H1 (cell line): ENCODE results near the gene ZBTB20.

ENCODE experiments used
- CHD1 ChIP-seq: IDR thresholded peaks from 2 replicates; pipeline ENCODE4 v1.6.1; 2012; ENCODE audit warnings: low read depth, low read length, improper control_type of control experiment
- CTCF ChIP-seq, 3 experiments: IDR thresholded peaks; 1 replicate in 2 of 3; 2 replicates in 1 of 3; pipeline versions ENCODE4 v1.5.1 to v1.6.1; 2011; ENCODE audit warnings: low read length in 3 of 3, mild to moderate bottlenecking in 3 of 3, inconsistent platforms in 2 of 3, low read depth in 1 of 3, moderate library complexity in 1 of 3; ENCODE audit not compliant: insufficient read depth in 1 of 3; ENCODE audit errors: control extremely low read depth in 1 of 3
- EZH2 ChIP-seq: fragments of 200-600 bp; sonication (generic); IDR thresholded peaks from 2 replicates; pipeline ENCODE4 v1.7.1; 2012; ENCODE audit warnings: low read depth, mild to moderate bottlenecking, moderate library complexity, low read length, inconsistent platforms; ENCODE audit not compliant: severe bottlenecking
- NRF1 ChIP-seq: IDR thresholded peaks from 2 replicates; pipeline ENCODE4 v1.6.1; 2011; ENCODE audit warnings: mild to moderate bottlenecking, low read depth, low read length, improper control_type of control experiment
- POLR2A ChIP-seq, 2 experiments: IDR thresholded peaks; 1 replicate in 1 of 2; 2 replicates in 1 of 2; pipeline ENCODE4 v1.6.1; 2011; ENCODE audit warnings: low read depth in 2 of 2, low read length in 2 of 2, mild to moderate bottlenecking in 2 of 2; ENCODE audit errors: control extremely low read depth in 1 of 2
- POU5F1 ChIP-seq: IDR thresholded peaks from 2 replicates; pipeline ENCODE4 v1.6.1; 2011; ENCODE audit warnings: low read depth, mild to moderate bottlenecking, low read length, moderate library complexity
- SIN3A ChIP-seq, 2 experiments: IDR thresholded peaks in 1 of 2; conservative IDR thresholded peaks in 1 of 2; 2 replicates each; pipeline ENCODE4 v1.6.1; 2011 to 2012; ENCODE audit warnings: low read length in 2 of 2, improper control_type of control experiment in 1 of 2, low read depth in 1 of 2, mild to moderate bottlenecking in 1 of 2
- USF2 ChIP-seq: IDR thresholded peaks from 2 replicates; pipeline ENCODE4 v1.6.1; 2011; ENCODE audit warnings: low read length, improper control_type of control experiment
- YY1 ChIP-seq: IDR thresholded peaks from 2 replicates; pipeline ENCODE4 v1.6.1; 2011; ENCODE audit warnings: low read depth, mild to moderate bottlenecking, low read length
- ZNF274 ChIP-seq: IDR thresholded peaks from 2 replicates; pipeline ENCODE4 v1.7.0; 2012; ENCODE audit warnings: low read length, borderline replicate concordance; ENCODE audit errors: extremely low read depth

DNA sequence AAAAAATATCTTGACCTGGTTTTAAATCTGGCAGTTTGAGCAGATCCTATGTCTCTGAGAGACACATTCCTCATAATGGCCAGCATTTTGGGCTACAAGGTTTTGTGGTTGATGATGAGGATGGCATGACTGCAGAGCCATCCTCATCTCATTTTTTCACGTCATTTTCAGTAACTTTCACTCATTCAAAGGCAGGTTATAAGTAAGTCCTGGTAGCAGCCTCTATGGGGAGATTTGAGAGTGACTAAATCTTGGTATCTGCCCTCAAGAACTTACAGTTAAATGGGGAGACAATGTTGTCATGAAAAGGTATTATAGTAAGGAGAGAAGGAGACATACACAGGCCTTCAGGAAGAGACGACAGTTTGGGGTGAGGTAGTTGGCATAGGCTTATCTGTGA, 838.7 kb downstream of the ZBTB20 start:
- TF ChIP-seq POLR2A (IDR thresholded peaks at IDR 0.05; ENCODE audit: control extremely low read depth in 1 of 2, low read depth in 2 of 2, low read length in 2 of 2) (no peak), NRF1 (no peak), CTCF (IDR thresholded peaks at IDR 0.05; ENCODE audit: control extremely low read depth in 1 of 3, insufficient read depth in 1 of 3, low read depth in 1 of 3, low read length in 3 of 3) (no peak), SIN3A (conservative IDR thresholded peaks at IDR 0.05 in 1 of 2, IDR thresholded peaks at IDR 0.05 in 1 of 2; ENCODE audit: low read depth in 1 of 2, low read length in 2 of 2) (no peak), YY1 (no peak), ZNF274 (no peak), EZH2 (no peak), USF2 (no peak), POU5F1 (no peak), CHD1 (no peak)
